ENCODE results near the gene ZNF385B.

DNA sequence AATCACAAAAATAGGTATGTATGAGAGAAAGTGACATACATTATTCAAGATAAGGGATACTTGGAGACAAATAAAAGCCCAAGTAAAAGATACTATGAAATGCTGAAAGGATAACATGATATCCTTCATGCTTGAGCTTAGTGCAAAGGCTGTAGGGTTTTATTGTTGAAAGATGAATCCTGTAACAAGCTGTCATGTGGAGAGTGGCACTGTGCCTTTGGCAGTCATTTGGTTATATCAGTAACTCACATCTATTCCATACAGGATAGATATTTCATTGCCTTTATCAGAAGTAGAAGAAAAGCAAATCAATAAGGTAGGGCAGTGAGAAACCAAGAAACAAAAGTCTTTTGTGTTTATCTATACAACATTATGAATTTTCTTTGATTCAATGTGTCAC is 211.0 kb downstream of the ZNF385B start:
- TF ChIP-seq, protein P1, sequence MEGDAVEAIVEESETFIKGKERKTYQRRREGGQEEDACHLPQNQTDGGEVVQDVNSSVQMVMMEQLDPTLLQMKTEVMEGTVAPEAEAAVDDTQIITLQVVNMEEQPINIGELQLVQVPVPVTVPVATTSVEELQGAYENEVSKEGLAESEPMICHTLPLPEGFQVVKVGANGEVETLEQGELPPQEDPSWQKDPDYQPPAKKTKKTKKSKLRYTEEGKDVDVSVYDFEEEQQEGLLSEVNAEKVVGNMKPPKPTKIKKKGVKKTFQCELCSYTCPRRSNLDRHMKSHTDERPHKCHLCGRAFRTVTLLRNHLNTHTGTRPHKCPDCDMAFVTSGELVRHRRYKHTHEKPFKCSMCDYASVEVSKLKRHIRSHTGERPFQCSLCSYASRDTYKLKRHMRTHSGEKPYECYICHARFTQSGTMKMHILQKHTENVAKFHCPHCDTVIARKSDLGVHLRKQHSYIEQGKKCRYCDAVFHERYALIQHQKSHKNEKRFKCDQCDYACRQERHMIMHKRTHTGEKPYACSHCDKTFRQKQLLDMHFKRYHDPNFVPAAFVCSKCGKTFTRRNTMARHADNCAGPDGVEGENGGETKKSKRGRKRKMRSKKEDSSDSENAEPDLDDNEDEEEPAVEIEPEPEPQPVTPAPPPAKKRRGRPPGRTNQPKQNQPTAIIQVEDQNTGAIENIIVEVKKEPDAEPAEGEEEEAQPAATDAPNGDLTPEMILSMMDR (IDR thresholded peaks at IDR 0.05) = no peak
- TF ChIP-seq EP300 (IDR thresholded peaks at IDR 0.05) = no peak

Data from ovary (tissue), 3 donors.